HL-60 (cell line): ENCODE results near the gene TGFBR3L.

Source experiments
- DNase-seq, 2 experiments: peaks; one replicate each; pipeline ENCODE4 v3.0.0-alpha.2; 2010 to 2020; ENCODE audit warnings: low read depth in 1 of 2, low spot score in 1 of 2
- H3K27ac ChIP-seq: fragments of 250-450 bp; sonication (Bioruptor Pico); replicated peaks from 2 replicates; pipeline ENCODE4 v1.5.1; 2020; ENCODE audit warnings: mild to moderate bottlenecking, moderate library complexity
- H3K27me3 ChIP-seq: fragments of 250-450 bp; sonication (Bioruptor Pico); 2 replicates; pipeline ENCODE4 v1.5.1; 2021; ENCODE audit warnings: mild to moderate bottlenecking, moderate library complexity; ENCODE audit not compliant: insufficient read depth, poor library complexity, severe bottlenecking
- H3K4me3 ChIP-seq: replicated peaks from 2 replicates; pipeline ENCODE4 v1.5.1; 2011; ENCODE audit warnings: mild to moderate bottlenecking, control low read depth, low read length; ENCODE audit not compliant: insufficient read depth
- CTCF ChIP-seq: IDR thresholded peaks from one replicate; pipeline ENCODE4 v1.5.1; 2011; ENCODE audit warnings: low read length, control low read depth, inconsistent platforms; ENCODE audit not compliant: insufficient read depth
- GABPA ChIP-seq: IDR thresholded peaks from 2 replicates; pipeline ENCODE4 v1.6.1; 2012; ENCODE audit warnings: low read depth
- POLR2AphosphoS5 ChIP-seq: IDR thresholded peaks from 2 replicates; pipeline ENCODE4 v1.6.1; 2012; ENCODE audit warnings: low read depth
- REST ChIP-seq: IDR thresholded peaks from 2 replicates; pipeline ENCODE4 v1.6.1; 2012; ENCODE audit warnings: low read depth; ENCODE audit not compliant: insufficient replicate concordance
- SPI1 ChIP-seq: IDR thresholded peaks from 2 replicates; pipeline ENCODE4 v1.6.1; 2012; ENCODE audit warnings: low read depth, mild to moderate bottlenecking, borderline replicate concordance

TGFBR3L gene

DNA sequence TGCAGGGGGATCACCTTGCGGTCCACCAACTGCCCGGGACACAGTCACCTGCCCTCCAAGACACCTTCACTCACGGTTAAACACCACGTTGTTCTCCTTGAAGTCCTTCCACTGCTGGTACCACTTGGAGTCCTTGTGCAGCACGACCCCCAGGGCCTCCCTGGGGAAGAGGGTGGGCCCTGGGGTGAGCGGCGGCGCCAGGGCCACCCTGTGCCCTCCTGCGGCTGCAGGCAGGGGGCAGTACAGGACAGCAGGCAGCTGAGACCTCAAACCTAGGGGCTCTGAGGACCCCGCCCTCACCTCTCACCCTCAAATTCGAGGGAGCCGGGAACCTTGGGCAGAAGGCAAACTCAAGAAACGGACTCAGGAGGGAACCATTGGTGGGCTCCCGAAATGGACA, 18.8 kb downstream of the TGFBR3L start:
- no peak for TF ChIP-seq SPI1
- no peak for TF ChIP-seq GABPA
- no peak for TF ChIP-seq REST
- TF ChIP-seq CTCF = no peak
- 0 out of 2 replicates have a peak, but pooled peaks have one; percentile 24 for TF ChIP-seq POLR2AphosphoS5
- H3K27ac ChIP-seq = no peak overlapping the region
- no peaks in the 10 kb centered on the region for H3K27me3 ChIP-seq
- no peak overlapping the region for H3K4me3 ChIP-seq
- no peak for DNase-seq

DNA sequence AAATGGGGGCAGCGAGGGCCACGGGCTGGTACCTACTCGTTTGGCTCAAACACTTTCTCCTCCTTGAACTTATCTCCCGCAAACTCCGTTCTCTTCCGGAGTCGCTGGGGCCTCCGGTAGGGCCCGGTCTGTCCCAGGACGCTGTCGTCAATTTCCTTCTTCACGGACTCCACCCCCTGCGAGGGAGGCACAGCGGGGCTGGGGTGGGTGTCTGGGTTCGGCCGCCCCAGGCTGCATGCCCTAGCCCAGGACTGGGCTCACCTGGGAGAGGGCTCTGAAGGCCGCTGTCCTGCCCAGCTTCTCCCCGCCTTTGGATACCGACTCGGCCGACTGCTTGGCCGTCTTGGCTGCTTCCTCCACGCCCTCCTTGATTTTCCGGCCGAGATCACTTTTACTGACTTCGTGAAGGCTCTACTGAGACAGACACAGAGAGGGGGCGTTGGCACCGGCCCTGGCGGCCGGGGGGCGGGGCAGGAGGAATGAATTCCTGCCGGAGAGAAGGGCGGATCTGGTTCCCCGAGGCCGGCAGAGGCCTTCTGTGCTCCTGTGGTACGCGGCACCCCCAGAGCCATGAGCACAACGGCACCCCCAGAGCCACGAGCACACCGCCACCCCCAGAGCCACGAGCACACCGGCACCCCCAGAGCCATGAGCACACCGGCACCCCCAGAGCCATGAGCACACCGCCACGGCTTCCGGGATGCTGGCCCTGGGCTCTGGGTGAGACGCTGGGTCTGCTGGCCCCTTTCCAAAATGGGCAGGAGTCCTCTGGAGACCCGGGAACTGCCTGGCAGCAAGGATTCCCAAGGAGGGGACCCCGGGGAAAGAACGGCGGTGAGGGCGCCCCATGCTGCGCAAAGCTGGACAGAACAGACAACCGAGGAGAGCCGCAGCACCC, 19.4 kb downstream of the TGFBR3L start:
- TF ChIP-seq SPI1 (no peak), CTCF (no peak), GABPA (no peak), REST (no peak), POLR2AphosphoS5 (no peak)
- Histone ChIP-seq H3K27ac (no peak overlapping the region), H3K27me3 (no peaks in the 10 kb centered on the region)

GRCh38 chr19:7934766-7935165, 20.1 kb downstream of the TGFBR3L start:
- Histone ChIP-seq H3K27ac (no peak overlapping the region), H3K4me3 (no peak overlapping the region), H3K27me3 (no peaks in the 10 kb centered on the region)
- TF ChIP-seq POLR2AphosphoS5 = no peak
- TF ChIP-seq GABPA = no peak
- TF ChIP-seq REST = no peak
- no peak for TF ChIP-seq CTCF
- no peak for TF ChIP-seq SPI1
- DNase-seq = no peak

More for the DNA sequence above, 19.4 kb downstream of the TGFBR3L start:
- no peak for DNase-seq
- no peak overlapping the region for H3K4me3 ChIP-seq
